Anterior cingulate cortex (tissue), 58 donors: ENCODE results near the gene SCD5.

ENCODE experiments used
- DNase-seq, 58 donors: peaks; one replicate each; lab custom pipeline; 2025; lab: John Stamatoyannopoulos, UW

SCD5 gene

GRCh38 chr4:82610041-82610440 lies 188.6 kb downstream of the SCD5 start:
- DNase-seq = no peak

- DNase-seq = no peak
Observed at GRCh38 chr4:82606622-82607021, 192.0 kb downstream of the SCD5 start.

- no peak for DNase-seq
Observed at GRCh38 chr4:82604522-82604921, 194.1 kb downstream of the SCD5 start.

GRCh38 chr4:82601242-82602015 lies 197.2 kb downstream of the SCD5 start:
- DNase-seq = no peak

- no peak for DNase-seq
Observed at GRCh38 chr4:82599336-82599735, 199.3 kb downstream of the SCD5 start.

GRCh38 chr4:82594456-82594855 lies 204.1 kb downstream of the SCD5 start:
- no peak for DNase-seq

GRCh38 chr4:82593411-82593810 lies 205.2 kb downstream of the SCD5 start:
- DNase-seq = no peak

GRCh38 chr4:82592639-82593038 lies 206.0 kb downstream of the SCD5 start:
- no peak for DNase-seq

- no peak for DNase-seq
Observed at GRCh38 chr4:82591592-82591991, 207.0 kb downstream of the SCD5 start.

- DNase-seq = no peak
Observed at GRCh38 chr4:82589756-82590155, 208.8 kb downstream of the SCD5 start.

GRCh38 chr4:82588771-82589270 lies 209.8 kb downstream of the SCD5 start:
- DNase-seq = no peak

- DNase-seq = no peak
Observed at GRCh38 chr4:82587826-82588540, 210.6 kb downstream of the SCD5 start.

GRCh38 chr4:82585690-82586435 lies 212.7 kb downstream of the SCD5 start:
- peak in 5 of 58 donors; percentile 5 to 13 (median 7) for DNase-seq

GRCh38 chr4:82584931-82585330 lies 213.7 kb downstream of the SCD5 start:
- DNase-seq = no peak

GRCh38 chr4:82583897-82584587 lies 214.6 kb downstream of the SCD5 start:
- no peak for DNase-seq

GRCh38 chr4:82579932-82580331 lies 218.7 kb downstream of the SCD5 start:
- DNase-seq = no peak
